ENCODE measurements around the gene RALB. TPM values are rescaled to one million over a fixed set of nuclear protein-coding genes. Genes with fewer than 3 reads are reported as not detected.

Gene RALB
- total RNA-seq, 4 donors from 2014 or later = 41.5 to 59.1 (median 54.4) TPM

DNA sequence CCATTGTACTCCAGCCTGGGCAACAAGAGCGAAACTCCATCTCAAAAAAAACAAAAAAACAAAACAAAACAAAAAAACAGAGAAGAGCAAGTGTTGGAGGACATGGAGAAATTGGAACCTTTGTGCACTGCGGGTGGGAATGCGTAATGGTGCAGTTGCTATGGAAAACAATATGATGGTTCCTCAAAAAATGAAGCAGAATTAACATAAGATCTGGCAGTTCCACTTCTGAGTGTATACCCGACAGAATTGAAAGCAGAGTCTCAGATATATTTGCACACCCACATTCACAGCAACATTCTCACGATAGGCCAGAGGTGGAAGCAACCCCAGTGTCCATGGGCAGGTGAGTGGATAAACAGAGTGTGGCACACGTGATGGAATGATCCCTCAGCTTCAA is 11.0 kb upstream of the RALB start:
- H3K36me3 ChIP-seq = no peaks in the 10 kb centered on the region
- no peaks in the 10 kb centered on the region for H3K9me3 ChIP-seq
- no peak overlapping the region for H3K4me3 ChIP-seq
- TF ChIP-seq, protein P1, sequence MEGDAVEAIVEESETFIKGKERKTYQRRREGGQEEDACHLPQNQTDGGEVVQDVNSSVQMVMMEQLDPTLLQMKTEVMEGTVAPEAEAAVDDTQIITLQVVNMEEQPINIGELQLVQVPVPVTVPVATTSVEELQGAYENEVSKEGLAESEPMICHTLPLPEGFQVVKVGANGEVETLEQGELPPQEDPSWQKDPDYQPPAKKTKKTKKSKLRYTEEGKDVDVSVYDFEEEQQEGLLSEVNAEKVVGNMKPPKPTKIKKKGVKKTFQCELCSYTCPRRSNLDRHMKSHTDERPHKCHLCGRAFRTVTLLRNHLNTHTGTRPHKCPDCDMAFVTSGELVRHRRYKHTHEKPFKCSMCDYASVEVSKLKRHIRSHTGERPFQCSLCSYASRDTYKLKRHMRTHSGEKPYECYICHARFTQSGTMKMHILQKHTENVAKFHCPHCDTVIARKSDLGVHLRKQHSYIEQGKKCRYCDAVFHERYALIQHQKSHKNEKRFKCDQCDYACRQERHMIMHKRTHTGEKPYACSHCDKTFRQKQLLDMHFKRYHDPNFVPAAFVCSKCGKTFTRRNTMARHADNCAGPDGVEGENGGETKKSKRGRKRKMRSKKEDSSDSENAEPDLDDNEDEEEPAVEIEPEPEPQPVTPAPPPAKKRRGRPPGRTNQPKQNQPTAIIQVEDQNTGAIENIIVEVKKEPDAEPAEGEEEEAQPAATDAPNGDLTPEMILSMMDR (IDR thresholded peaks at IDR 0.05) = no peak
- TF ChIP-seq EP300 (IDR thresholded peaks at IDR 0.05) (no peak), POLR2A (IDR thresholded peaks at IDR 0.05; ENCODE audit: low read depth) (no peak), POLR2AphosphoS5 (IDR thresholded peaks at IDR 0.05) (no peak)
- no peaks in the 10 kb centered on the region for H3K27me3 ChIP-seq
- 76% methylated on average over 6 of the region's 6 CpGs for WGBS
- no peak overlapping the region for H3K27ac ChIP-seq (replicated peaks in 1 of 4)
- peaks cover 20 to 23% (median 22%) of the 10 kb centered on the region in 4 donors for H3K4me1 ChIP-seq
- no peak for DNase-seq (ENCODE audit: extremely low spot score)
- intact Hi-C loops (cut with DNase I) = no loop called here

DNA sequence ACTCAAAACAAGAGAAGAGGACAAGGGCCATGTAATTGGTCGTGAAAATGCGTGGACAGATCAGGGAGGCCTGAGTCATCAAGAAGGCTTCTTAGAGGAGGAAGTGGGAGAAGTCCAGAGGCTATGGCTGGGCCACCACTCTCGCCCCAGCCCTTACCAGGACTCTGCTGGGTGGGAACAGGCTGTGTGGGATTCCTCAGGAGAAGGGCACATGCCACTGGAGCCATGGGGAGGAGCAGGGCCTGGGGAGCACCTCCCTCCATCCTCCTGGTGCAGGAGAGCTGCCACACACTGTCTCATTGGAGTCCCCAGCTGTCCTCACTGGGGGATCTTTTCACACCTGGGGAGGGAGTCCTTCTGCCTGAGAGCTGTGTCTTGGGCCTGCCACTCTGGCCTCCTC is 9.4 kb upstream of the RALB start:
- H3K4me3 ChIP-seq = no peak overlapping the region
- intact Hi-C loops (cut with DNase I) = no loop called here
- no peak for TF ChIP-seq EP300 (IDR thresholded peaks at IDR 0.05)
- H3K27ac ChIP-seq (replicated peaks in 1 of 4) = no peak overlapping the region
- no peaks in the 10 kb centered on the region for H3K9me3 ChIP-seq
- 86% methylated on average over 3 of the region's 3 CpGs for WGBS
- H3K27me3 ChIP-seq = no peaks in the 10 kb centered on the region
- no peaks in the 10 kb centered on the region for H3K36me3 ChIP-seq
- H3K4me1 ChIP-seq = peaks cover 20 to 23% (median 21%) of the 10 kb centered on the region in 4 donors
- no peak for DNase-seq (ENCODE audit: extremely low spot score)

DNA sequence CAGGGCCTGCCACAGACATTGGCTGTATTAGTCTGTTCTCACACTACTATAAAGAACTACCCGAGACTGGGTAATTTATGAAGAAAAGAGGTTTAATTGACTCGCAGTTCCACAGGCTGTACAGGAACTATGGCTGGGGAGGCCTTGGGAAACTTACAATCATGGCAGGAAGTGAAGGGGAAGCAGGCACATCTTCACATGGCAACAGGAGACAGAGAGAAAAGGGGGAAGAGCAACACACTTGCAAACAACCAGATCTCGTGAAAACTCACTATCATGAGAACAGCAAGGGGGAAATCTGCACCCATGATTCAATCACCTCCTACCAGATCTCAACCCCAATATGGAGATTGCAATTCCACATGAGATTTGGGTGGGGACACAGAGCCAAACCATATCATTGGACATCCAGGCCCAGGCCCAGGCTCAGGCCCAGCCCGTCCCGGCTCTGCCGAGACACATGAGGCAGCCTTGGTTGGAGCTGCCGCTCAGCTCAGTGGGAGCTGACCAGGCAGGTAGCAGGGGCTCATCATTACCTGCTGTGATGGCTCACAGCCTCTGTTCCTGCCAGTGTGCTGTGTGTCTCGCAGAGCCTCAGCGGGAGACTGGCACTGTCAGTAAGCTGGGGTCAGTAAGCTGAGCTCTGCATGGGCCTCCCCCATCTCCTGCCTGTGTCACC is 8.6 kb upstream of the RALB start:
- intact Hi-C loops (cut with DNase I) = no loop called here
- no peak for DNase-seq (ENCODE audit: extremely low spot score)
- H3K27ac ChIP-seq (replicated peaks in 1 of 4) = no peak overlapping the region
- H3K9me3 ChIP-seq = no peaks in the 10 kb centered on the region
- 96% methylated on average over 7 of the region's 9 CpGs for WGBS
- no peak overlapping the region for H3K4me3 ChIP-seq
- no peaks in the 10 kb centered on the region for H3K36me3 ChIP-seq
- peaks cover 15 to 22% (median 17%) of the 10 kb centered on the region in 4 donors for H3K4me1 ChIP-seq
- TF ChIP-seq, protein P1 (IDR thresholded peaks at IDR 0.05) = no peak
- TF ChIP-seq POLR2A (IDR thresholded peaks at IDR 0.05; ENCODE audit: low read depth) (no peak), EP300 (IDR thresholded peaks at IDR 0.05) (no peak), POLR2AphosphoS5 (IDR thresholded peaks at IDR 0.05) (no peak)
- H3K27me3 ChIP-seq = no peaks in the 10 kb centered on the region

DNA sequence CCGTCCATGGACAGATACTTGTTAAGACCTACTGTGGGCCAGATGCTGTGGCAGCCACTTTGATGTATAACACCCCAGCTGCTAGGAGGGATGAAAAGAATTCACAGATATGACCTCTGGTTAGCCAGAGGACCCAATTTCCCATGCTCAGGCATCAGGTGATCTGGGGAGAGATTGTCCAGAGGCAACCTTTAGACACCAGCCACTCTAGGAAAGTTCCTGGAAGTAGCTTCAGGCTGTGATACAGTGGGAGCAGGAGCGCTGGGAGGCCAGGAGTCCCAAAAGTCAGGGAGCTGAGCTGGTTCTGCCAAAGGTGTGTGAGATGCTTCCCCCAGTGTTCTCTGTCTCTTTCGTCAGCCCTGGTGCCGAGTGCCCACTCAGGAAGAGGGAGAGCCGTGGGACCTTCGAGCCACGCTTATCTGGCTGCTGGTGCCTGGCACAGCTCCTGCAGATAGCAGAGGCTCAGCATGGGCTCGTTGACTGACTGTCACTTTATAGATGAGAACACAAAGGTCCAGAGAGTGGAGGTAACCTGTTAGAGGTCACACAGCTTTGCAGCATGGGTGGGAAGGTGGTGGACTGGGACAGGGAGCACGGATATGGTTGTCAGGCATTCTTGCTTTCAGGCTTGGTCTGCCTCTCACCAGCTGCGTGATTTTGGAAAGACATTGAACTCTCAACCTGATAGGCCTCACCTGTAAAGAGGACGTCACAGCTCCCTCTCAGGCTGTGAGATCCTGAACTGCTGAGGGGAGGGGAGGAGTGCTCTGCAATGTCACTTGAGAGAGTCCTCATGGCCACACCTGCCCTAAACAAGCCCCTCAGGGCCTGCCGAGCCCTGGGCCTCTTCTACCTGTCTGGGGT is 7.8 kb upstream of the RALB start:
- intact Hi-C loops (cut with DNase I) = no loop called here
- no peak overlapping the region for H3K4me3 ChIP-seq
- TF ChIP-seq POLR2AphosphoS5 (IDR thresholded peaks at IDR 0.05) = no peak
- no peak for TF ChIP-seq EP300 (IDR thresholded peaks at IDR 0.05)
- TF ChIP-seq, protein P1 (IDR thresholded peaks at IDR 0.05) = no peak
- TF ChIP-seq POLR2A (IDR thresholded peaks at IDR 0.05; ENCODE audit: low read depth) = no peak
- no peak overlapping the region for H3K27ac ChIP-seq (replicated peaks in 1 of 4)
- peaks cover 8 to 13% (median 9%) of the 10 kb centered on the region in 4 donors for H3K4me1 ChIP-seq
- no peaks in the 10 kb centered on the region for H3K9me3 ChIP-seq
- H3K36me3 ChIP-seq = no peaks in the 10 kb centered on the region
- DNase-seq (ENCODE audit: extremely low spot score) = no peak
- WGBS = 88% methylated on average over 10 of the region's 12 CpGs
- no peaks in the 10 kb centered on the region for H3K27me3 ChIP-seq

Data from esophagus muscularis mucosa (tissue), 4 donors.